A549 (cell line): ENCODE measurements around the gene GLYAT.

ENCODE experiments used
- CHD4 ChIP-seq: fragments of 200-600 bp; sonication (generic); IDR thresholded peaks from 2 replicates; pipeline ENCODE4 v1.6.1; 2016; ENCODE audit warnings: antibody characterized with exemption, mild to moderate bottlenecking, borderline replicate concordance
- CTCF ChIP-seq: fragments of >200 bp; sonication (Bioruptor Twin); formaldehyde crosslinking; IDR thresholded peaks from 3 replicates; pipeline ENCODE4 v1.5.1; 2016
- EP300 ChIP-seq, 2 experiments: fragments of >200 bp; sonication (Bioruptor Twin); formaldehyde crosslinking; IDR thresholded peaks; 2 replicates in 1 of 2; 3 replicates in 1 of 2; pipeline ENCODE4 v1.6.1; 2016 to 2017
- KDM1A ChIP-seq: fragments of 200-600 bp; sonication (generic); IDR thresholded peaks from 2 replicates; pipeline ENCODE4 v1.6.1; 2016; ENCODE audit warnings: low read depth, mild to moderate bottlenecking
- MAFK ChIP-seq: fragments of 450-650 bp; IDR thresholded peaks from 2 replicates; pipeline ENCODE4 v1.6.1; 2014; ENCODE audit not compliant: partially characterized antibody
- MAX ChIP-seq: IDR thresholded peaks from 2 replicates; pipeline ENCODE4 v1.6.1; 2012
- POLR2A ChIP-seq: IDR thresholded peaks from 2 replicates; pipeline ENCODE4 v1.6.1; 2012; ENCODE audit warnings: mild to moderate bottlenecking, low read length
- RNF2 ChIP-seq: fragments of 200-600 bp; sonication (generic); IDR thresholded peaks from 2 replicates; pipeline ENCODE4 v1.6.1; 2016; ENCODE audit warnings: low read depth, mild to moderate bottlenecking, antibody characterized with exemption, moderate library complexity, borderline replicate concordance
- SMC3 ChIP-seq: fragments of >200 bp; sonication (Bioruptor Twin); formaldehyde crosslinking; IDR thresholded peaks from 3 replicates; pipeline ENCODE4 v1.6.1; 2018; ENCODE audit warnings: inconsistent platforms
- SREBF2 ChIP-seq: fragments of 450-650 bp; IDR thresholded peaks from 2 replicates; pipeline ENCODE4 v1.6.1; 2014; ENCODE audit warnings: mild to moderate bottlenecking, moderate library complexity
- ZSCAN20 ChIP-seq: fragments of 250-450 bp; sonication (Bioruptor Pico); IDR thresholded peaks from 2 replicates; pipeline ENCODE4 v1.8.0; 2022; ENCODE audit warnings: mild to moderate bottlenecking, moderate library complexity
- TF ChIP-seq, protein P1 (sequence below): fragments of 250-450 bp; sonication (Bioruptor Pico); IDR thresholded peaks from 2 replicates; pipeline ENCODE4 v1.5.0; 2021; ENCODE audit warnings: mild to moderate bottlenecking, moderate library complexity, borderline replicate concordance

DNA sequence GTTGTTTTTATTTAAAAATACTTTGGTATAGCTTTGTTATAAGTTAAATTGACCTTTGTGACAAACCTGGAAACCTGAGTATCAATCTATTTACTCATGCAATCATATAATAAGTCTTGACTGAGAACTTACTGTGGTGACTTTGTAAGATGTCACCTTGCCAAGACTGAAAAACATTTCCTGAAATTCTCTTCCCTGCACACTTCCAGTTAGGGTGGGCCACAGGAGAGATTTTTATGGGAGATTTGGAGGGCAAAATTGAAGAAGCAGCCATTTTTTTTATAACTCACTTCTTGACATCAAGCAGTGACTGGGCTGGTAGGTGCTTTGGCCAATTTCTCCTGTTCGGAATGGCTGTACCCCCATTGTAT is 31.4 kb upstream of the GLYAT start:
- TF ChIP-seq MAX (no peak), SMC3 (no peak), CTCF (no peak), SREBF2 (no peak), CHD4 (no peak), POLR2A (no peak), MAFK (no peak), EP300 (IDR thresholded peaks at IDR 0.05) (no peak), ZSCAN20 (CRISPR knock-in tag) (no peak), RNF2 (no peak), KDM1A (no peak)
- TF ChIP-seq, protein P1, sequence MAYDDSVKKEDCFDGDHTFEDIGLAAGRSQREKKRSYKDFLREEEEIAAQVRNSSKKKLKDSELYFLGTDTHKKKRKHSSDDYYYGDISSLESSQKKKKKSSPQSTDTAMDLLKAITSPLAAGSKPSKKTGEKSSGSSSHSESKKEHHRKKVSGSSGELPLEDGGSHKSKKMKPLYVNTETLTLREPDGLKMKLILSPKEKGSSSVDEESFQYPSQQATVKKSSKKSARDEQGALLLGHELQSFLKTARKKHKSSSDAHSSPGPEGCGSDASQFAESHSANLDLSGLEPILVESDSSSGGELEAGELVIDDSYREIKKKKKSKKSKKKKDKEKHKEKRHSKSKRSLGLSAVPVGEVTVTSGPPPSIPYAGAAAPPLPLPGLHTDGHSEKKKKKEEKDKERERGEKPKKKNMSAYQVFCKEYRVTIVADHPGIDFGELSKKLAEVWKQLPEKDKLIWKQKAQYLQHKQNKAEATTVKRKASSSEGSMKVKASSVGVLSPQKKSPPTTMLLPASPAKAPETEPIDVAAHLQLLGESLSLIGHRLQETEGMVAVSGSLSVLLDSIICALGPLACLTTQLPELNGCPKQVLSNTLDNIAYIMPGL (CRISPR knock-in tag): no peak
